Ramos (cell line): ENCODE results near the gene KIAA0753.

Source experiments
- in situ Hi-C: fragments of 300-500 bp; cut with MboI; formaldehyde crosslinking; loops from one replicate; pipeline ENCODE4 v1.14.3; 2022; ENCODE audit warnings: low sequenced_read_pairs; ENCODE audit not compliant: unreplicated experiment

KIAA0753 gene

GRCh38 chr17:6534846-6535514 lies 105.5 kb downstream of the KIAA0753 start:
- in situ Hi-C loops: no loop called here

- in situ Hi-C loops: no loop called here
Measured at GRCh38 chr17:6532441-6532885, 108.0 kb downstream of the KIAA0753 start.

GRCh38 chr17:6531575-6531974 lies 108.9 kb downstream of the KIAA0753 start:
- in situ Hi-C loops: no loop called here

- in situ Hi-C loops: no loop called here
Measured at GRCh38 chr17:6530324-6530920, 110.1 kb downstream of the KIAA0753 start.

GRCh38 chr17:6528557-6528956 lies 112.0 kb downstream of the KIAA0753 start:
- in situ Hi-C loops: no loop called here
